ENCODE results near the gene SETD5. TPM values are rescaled to one million over a fixed set of nuclear protein-coding genes. Genes with fewer than 3 reads are reported as not detected.
"Not testable (repeated sequence)": the region's sequence is repeated elsewhere in the genome, so short reads cannot be mapped to it uniquely, and the experiment has no call there.

The SETD5 gene
- total RNA-seq, 2 experiments from 2014 or later, result 146 to 149 TPM

DNA sequence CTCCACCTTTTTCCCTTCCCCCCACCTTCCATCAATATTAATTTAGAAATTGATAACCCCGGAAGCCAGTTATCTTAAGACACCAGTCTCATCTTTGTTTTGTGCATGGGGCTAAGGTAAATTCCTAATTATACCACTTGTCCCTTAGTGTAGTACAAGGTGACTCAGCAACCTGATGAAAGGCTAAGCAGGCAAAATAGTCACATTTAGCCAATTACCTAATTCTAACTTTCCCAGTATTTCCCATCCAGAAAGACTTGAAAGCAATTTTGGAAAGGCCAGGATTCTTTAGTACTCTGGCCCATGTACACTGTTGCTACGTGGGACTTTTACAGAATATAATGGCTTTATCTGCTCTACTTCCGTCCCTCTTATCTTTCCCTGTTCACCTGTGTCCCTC lies 72.6 kb downstream of the SETD5 start:
- DNase-seq (no peak), ATAC-seq (ENCODE audit: low read depth) (no peak)
- H3K27ac Mint-ChIP-seq, result peak overlapping the region; percentile 3
- peaks cover 14% of the 10 kb centered on the region for H3K4me1 Mint-ChIP-seq
- POLR2A ChIA-PET, result no interaction called here
- H3K36me3 Mint-ChIP-seq, result peaks cover 49% of the 10 kb centered on the region
- H3K27me3 Mint-ChIP-seq, result no peaks in the 10 kb centered on the region
- H3K9me3 Mint-ChIP-seq, result no peaks in the 10 kb centered on the region
- H3K4me3 Mint-ChIP-seq, result no peak overlapping the region

DNA sequence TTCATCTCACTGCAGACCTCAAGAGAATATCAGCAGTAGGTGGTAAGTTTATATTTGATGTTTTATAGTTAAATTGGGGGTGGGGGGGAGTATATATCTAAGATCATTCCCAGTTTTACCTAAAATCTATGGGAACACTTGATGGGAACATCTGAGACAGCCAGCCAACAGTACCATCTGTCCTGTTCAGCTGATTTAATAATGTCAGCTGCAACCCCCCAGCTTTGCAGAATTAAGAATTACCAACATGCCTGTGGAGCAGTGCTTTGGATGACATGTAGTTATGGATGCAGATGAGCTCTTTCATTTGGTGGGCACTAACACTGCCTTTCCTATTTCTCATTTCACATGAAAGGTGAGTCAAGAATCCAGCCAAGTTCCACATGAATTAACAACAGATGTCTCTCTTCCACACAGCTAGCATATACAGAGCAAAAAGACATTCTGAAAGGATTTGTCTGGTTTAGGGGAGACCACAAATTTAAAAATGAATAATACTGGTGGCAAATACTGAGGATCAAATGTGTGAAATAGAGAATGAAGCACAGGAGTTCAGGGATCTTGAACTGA lies 76.2 kb downstream of the SETD5 start:
- DNase-seq (no peak), ATAC-seq (ENCODE audit: low read depth) (no peak)
- no peak overlapping the region for H3K4me3 Mint-ChIP-seq
- POLR2A ChIA-PET, result no interaction called here
- H3K9me3 Mint-ChIP-seq, result no peaks in the 10 kb centered on the region
- peaks cover 56% of the 10 kb centered on the region for H3K36me3 Mint-ChIP-seq
- H3K4me1 Mint-ChIP-seq, result peaks cover 4% of the 10 kb centered on the region
- H3K27ac Mint-ChIP-seq, result no peak overlapping the region
- H3K27me3 Mint-ChIP-seq, result no peaks in the 10 kb centered on the region

DNA sequence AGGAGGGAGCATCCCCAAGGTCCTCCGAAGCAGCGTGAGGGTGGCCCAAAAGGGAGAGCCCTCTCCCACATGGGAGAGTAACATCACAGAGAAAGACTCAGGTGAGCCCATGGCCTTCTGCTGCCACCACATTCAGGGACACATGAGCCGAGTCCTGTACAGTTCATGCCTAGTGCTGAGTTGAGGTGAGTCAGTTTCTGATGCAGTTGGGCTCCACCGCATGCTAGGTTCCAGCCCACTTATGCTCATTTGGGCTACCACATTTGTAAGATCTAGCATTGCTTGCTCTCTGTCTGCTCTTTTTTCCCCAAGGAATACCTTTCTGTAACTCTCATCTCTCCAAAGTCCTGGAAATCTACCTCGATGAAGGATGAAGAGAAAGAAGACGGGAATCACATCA lies 77.1 kb downstream of the SETD5 start:
- Mint-ChIP-seq H3K27me3 (no peaks in the 10 kb centered on the region), H3K4me1 (no peaks in the 10 kb centered on the region), H3K36me3 (peaks cover 58% of the 10 kb centered on the region), H3K4me3 (no peak overlapping the region), H3K9me3 (no peaks in the 10 kb centered on the region), H3K27ac (no peak overlapping the region)
- no peak for ATAC-seq (ENCODE audit: low read depth)
- DNase-seq, result no peak
- POLR2A ChIA-PET, result no interaction called here

DNA sequence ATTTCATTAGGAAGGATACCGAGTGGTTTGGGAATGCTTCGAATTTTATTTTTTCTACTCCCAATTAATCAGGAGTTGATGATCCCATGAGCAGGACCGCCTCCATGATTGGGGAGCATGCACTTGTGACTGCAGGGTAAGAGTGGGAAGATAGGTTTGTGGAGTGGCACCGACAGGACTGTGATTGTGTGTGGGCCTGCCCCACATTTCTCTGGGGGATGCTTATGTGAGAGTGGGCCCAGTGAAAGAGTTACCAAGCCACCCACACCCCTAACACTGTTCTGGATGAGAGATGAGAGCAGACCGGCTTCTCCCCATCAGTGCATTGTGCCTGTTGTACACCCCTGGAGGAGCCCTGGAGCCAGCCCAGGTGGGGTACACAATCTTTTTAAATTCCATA lies 79.5 kb downstream of the SETD5 start:
- DNase-seq, result no peak
- no peaks in the 10 kb centered on the region for H3K9me3 Mint-ChIP-seq
- H3K4me3 Mint-ChIP-seq, result no peak overlapping the region
- POLR2A ChIA-PET, result no interaction called here
- H3K36me3 Mint-ChIP-seq, result peaks cover 57% of the 10 kb centered on the region
- no peaks in the 10 kb centered on the region for H3K27me3 Mint-ChIP-seq
- H3K4me1 Mint-ChIP-seq, result no peaks in the 10 kb centered on the region
- no peak for ATAC-seq (ENCODE audit: low read depth)
- no peak overlapping the region for H3K27ac Mint-ChIP-seq

DNA sequence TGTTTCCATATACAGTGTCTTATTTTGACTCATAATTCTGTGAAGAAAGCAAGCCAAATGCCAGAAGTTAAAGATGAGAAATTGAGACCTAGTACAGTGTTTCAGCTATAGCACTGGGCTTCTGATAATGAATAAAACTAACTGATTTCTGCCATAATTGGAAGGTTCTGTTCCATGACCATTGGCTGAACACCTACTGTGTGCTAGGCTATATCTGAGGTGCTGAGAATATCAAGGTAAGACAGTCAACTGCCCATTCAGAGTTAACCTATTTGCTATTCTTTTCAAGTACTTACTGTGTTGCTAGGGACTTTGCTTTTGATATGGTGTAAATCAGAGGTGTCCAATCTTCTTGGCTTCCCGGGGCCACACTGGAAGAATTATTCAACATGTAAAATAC lies 82.8 kb downstream of the SETD5 start:
- no peaks in the 10 kb centered on the region for H3K9me3 Mint-ChIP-seq
- POLR2A ChIA-PET, result no interaction called here

DNA sequence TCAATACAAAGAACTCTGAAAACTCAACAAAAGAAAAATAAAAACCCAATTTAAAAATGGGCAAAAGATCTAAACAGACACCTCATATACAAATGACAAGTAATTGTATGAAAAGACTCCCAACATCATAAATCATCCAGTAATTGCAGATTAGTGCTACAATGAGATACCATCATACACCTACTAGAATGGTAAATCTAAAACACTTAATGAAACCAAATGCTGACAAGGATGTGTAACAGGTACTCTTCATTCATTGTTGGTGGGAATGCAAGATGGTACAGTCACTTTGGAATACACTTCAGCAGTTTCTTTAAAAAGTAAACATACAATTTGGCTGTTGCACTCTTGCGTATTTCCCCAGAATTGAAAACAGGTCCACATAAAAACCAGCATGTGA lies 87.8 kb downstream of the SETD5 start:
- Mint-ChIP-seq H3K9me3 (peaks cover 6% of the 10 kb centered on the region), H3K4me1 (no peaks in the 10 kb centered on the region), H3K4me3 (no peak overlapping the region), H3K27ac (no peak overlapping the region), H3K27me3 (no peaks in the 10 kb centered on the region), H3K36me3 (peaks cover 36% of the 10 kb centered on the region)
- ATAC-seq (ENCODE audit: low read depth), result no peak
- POLR2A ChIA-PET, result no interaction called here
- no peak for DNase-seq

More for the DNA sequence above, 82.8 kb downstream of the SETD5 start:
- ATAC-seq (ENCODE audit: low read depth), result no peak
- no peak overlapping the region for H3K27ac Mint-ChIP-seq
- no peaks in the 10 kb centered on the region for H3K27me3 Mint-ChIP-seq
- H3K36me3 Mint-ChIP-seq, result peaks cover 44% of the 10 kb centered on the region
- no peak for DNase-seq
- no peak overlapping the region for H3K4me3 Mint-ChIP-seq
- no peaks in the 10 kb centered on the region for H3K4me1 Mint-ChIP-seq

DNA sequence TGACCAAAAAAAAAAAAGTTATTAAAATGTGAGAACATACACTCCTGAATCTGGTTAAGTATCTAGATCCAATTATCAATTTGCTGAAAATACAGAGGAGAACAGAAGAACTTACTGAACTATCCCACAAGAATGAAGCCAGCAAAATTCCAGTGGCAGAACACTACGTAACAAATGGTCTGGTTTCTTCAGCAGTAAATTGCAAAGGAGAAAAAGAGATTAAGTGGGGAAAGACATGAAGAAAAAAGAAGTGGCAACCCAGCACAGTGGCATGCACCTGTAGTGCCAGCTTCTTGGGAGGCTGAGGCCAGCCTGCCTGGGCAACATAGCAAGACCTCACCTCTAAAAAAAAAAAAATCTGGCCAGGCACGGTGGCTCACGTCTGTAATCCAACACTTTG lies 94.1 kb downstream of the SETD5 start:
- ATAC-seq (ENCODE audit: low read depth) (no peak), DNase-seq (no peak)
- Mint-ChIP-seq H3K4me1 (peaks cover 1% of the 10 kb centered on the region), H3K27ac (no peak overlapping the region), H3K4me3 (no peak overlapping the region), H3K27me3 (no peaks in the 10 kb centered on the region), H3K9me3 (peaks cover 5% of the 10 kb centered on the region), H3K36me3 (peaks cover 20% of the 10 kb centered on the region)
- POLR2A ChIA-PET, result no interaction called here

DNA sequence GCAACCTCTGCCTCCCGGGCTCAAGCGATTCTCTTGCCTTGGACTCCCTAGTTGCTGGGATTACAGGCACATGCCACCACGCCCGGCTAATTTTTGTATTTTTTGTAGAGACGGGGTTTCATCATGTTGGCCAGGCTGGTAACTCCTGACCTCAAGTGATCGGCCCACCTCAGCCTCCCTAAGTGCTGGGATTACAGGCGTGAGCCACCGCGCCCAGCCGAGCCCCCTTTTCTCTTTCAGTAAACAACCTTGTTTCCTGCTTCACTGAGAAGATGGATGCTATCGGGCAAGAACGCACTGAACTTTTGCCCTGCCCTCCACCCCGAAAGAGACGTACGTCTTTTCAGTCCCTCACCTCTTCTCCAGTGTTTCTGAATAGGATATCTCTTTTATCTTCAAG lies 96.6 kb downstream of the SETD5 start:
- H3K36me3 Mint-ChIP-seq; H3K4me3 Mint-ChIP-seq; H3K27ac Mint-ChIP-seq; H3K4me1 Mint-ChIP-seq; H3K9me3 Mint-ChIP-seq; ATAC-seq (ENCODE audit: low read depth); H3K27me3 Mint-ChIP-seq; DNase-seq; POLR2A ChIA-PET: not testable (repeated sequence)

DNA sequence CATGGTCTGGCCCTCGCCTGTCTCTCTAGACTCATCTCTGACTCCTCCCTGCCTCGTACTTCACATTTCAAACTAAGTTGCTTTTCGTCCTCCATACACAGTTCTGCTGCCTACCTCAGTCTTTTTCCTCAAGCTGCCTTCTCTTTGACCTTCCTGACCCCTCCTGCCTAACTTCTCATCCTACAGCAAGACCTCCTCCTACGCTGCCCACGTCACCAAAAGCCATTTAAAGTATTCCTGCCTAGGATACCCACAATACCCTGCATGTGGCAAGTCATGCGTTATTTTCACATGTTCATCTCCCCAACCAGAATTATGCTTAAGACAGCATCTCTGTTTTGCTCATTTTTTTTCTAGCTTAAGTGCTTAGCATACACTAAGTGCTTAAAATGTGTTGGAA lies 99.5 kb downstream of the SETD5 start:
- ATAC-seq (ENCODE audit: low read depth) (no peak), DNase-seq (no peak)
- POLR2A ChIA-PET, result no interaction called here
- Mint-ChIP-seq H3K27me3 (peaks cover 34% of the 10 kb centered on the region), H3K27ac (no peak overlapping the region), H3K4me3 (no peak overlapping the region), H3K9me3 (no peaks in the 10 kb centered on the region), H3K4me1 (peaks cover 4% of the 10 kb centered on the region), H3K36me3 (peaks cover 8% of the 10 kb centered on the region)

DNA sequence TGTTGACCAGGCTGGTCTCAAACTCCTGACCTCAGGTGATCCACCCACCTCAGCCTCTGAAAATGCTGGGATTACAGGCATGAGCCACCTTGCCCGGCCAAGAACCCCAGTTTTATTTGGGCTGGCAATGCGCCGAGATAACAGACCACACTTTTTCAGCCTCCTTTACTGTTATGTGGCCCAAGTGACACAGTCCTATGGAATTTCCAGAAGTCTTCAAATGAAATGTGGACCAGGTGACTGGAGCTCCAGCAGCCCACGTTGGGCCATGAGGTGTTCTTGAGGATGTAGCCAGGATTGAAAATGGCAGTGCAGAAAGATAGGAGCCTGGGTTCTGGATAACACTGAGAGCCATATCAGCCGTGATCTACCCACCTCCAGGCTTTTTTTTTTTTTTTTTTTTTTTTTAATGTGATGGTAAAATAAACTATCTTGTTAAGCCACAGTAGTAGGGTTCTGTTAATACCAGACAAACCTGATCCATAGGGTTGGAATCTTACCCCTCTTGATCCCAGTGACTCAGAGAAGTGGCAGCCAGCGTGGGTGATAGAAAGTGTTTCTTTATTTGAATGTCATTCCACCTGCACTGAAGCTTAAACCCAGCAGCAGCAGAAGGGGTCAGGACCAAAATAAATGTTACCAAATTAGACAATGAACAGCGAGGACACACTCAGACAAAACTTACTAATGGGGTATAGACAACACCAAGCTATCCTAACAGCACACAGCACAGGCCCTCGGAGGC lies 100.6 kb downstream of the SETD5 start:
- ATAC-seq (ENCODE audit: low read depth) (no peak), DNase-seq (no peak)
- Mint-ChIP-seq H3K4me1 (peaks cover 4% of the 10 kb centered on the region), H3K9me3 (no peaks in the 10 kb centered on the region), H3K27ac (no peak overlapping the region), H3K36me3 (peaks cover 8% of the 10 kb centered on the region), H3K4me3 (no peak overlapping the region), H3K27me3 (peaks cover 37% of the 10 kb centered on the region)
- POLR2A ChIA-PET, result no interaction called here

DNA sequence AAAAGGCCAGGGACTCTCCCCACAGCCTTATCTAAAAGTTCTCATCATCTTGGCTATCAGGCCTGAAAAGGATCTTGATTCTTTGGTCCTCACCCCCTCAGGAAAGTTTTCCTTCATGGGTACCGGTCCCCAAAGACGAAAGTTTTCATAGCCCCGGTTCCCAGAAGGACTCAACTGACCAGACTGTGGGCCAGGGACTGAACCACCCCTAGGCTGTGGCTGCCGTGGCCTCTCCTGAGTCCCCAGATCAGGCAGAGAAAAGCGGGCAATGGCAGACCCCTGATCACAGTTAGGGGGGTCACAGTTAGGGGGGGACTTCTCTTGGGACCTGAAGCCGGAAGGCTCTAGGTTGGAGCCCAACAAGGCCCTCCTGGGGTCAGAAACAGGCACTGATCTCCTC lies 101.4 kb downstream of the SETD5 start:
- H3K36me3 Mint-ChIP-seq, result peaks cover 5% of the 10 kb centered on the region
- DNase-seq, result no peak
- H3K27me3 Mint-ChIP-seq, result peaks cover 37% of the 10 kb centered on the region
- POLR2A ChIA-PET, result no interaction called here
- peaks cover 4% of the 10 kb centered on the region for H3K4me1 Mint-ChIP-seq
- no peak overlapping the region for H3K4me3 Mint-ChIP-seq
- H3K9me3 Mint-ChIP-seq, result no peaks in the 10 kb centered on the region
- H3K27ac Mint-ChIP-seq, result no peak overlapping the region
- no peak for ATAC-seq (ENCODE audit: low read depth)

DNA sequence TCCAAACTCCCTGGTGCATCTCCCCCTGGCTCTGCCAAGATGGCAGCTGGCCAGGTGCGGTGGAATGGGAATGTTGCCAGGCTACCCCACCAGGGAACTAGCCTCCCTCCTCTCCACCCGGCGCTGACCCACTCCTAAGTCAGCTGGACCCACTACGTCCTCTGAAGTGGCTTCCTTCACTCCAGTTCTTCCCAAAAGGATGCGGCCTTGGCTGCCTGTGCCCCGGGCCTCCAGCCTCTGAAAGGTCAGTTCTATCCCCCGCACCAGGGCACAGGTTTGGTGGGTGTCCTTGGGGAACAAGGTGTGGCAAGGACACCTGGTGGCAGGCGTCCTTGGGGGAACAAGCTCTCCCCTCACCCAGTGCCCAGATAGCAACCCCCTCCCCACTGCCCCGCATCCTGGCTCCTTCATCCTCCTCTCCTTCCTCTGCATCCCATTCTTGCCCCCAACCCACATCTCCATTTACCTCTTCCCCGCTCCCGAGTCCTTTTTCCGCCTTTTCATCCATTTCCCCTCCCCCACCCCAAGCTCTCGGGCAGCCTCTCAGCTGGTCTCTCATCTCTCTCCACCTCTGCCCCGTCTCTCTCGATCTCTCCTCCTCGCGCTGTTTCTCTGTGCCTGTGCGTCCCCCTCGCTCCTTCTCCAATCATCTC lies 102.2 kb downstream of the SETD5 start:
- DNase-seq (no peak), ATAC-seq (ENCODE audit: low read depth) (no peak)
- POLR2A ChIA-PET, result no interaction called here

DNA sequence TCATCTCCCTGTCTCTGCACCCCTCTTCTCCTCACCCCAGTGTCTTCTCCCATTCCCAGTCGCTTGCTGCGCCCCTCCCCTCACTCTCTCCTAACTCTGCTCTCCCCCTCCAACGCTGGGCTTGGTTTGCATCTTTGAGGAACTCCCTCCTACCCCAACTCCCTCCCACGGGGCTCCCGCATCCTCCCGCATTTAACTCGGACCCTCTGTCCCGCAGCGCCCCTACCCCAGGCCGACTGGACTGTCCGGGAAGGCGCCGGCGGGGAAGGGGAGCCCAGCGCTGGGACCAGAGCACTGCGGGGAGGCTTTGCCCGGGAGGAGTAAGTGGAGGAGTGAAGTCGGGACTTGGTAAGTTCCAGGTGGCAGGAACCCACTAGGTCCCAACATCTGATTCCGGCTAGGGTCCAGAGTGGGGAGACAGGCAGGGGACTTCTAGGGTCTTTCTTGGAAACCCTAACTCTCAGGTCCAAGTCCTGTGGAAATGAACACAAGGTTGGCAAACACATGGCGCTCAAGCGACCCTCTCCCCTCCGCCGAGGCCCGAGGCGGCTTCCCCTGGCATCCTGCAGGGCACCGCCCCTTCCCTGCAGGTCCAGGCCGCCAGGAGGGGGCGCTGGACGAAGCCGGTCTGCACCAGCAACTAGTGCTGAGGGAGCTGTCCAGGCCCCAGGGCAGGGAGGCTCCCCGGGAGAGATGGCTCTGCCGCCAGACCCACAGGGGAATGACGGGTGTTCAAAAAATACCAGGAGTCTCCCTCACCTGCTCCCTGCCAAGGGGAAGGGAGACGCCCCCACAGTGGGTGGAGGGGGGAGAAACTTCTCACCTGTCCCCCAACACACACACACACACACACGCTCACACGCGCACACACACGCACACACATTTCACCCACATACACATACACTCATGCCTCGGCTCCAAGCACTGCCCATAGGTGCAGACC lies 103.0 kb downstream of the SETD5 start:
- POLR2A ChIA-PET, result no interaction called here
- H3K4me1 Mint-ChIP-seq, result peaks cover 2% of the 10 kb centered on the region
- DNase-seq (peak; percentile 84), ATAC-seq (ENCODE audit: low read depth) (peak; percentile 69)
- H3K27ac Mint-ChIP-seq, result no peak overlapping the region
- H3K27me3 Mint-ChIP-seq, result peaks cover 37% of the 10 kb centered on the region
- H3K4me3 Mint-ChIP-seq, result no peak overlapping the region
- peaks cover 2% of the 10 kb centered on the region for H3K36me3 Mint-ChIP-seq
- H3K9me3 Mint-ChIP-seq, result no peaks in the 10 kb centered on the region

More for the DNA sequence above, 102.2 kb downstream of the SETD5 start:
- H3K4me3 Mint-ChIP-seq, result no peak overlapping the region
- peaks cover 37% of the 10 kb centered on the region for H3K27me3 Mint-ChIP-seq
- H3K27ac Mint-ChIP-seq, result no peak overlapping the region
- no peaks in the 10 kb centered on the region for H3K9me3 Mint-ChIP-seq
- H3K4me1 Mint-ChIP-seq, result peaks cover 4% of the 10 kb centered on the region
- peaks cover 2% of the 10 kb centered on the region for H3K36me3 Mint-ChIP-seq

All from activated naive CD8-positive, alpha-beta T cell treated with anti-CD3 and anti-CD28 coated beads, Interleukin-2, amount 10 ng/mL, durations not matched to agents 7 days and 5 days (primary cell).